Activated B cell treated with CpG ODN at 0.5 μM for 24 hours (primary cell): ENCODE data around the gene PCNX3. TPM values are rescaled to one million over a fixed set of nuclear protein-coding genes. Genes with fewer than 3 reads are reported as not detected.

Source experiments
- ATAC-seq: fragments of 200-7000 bp; cut with Tn5 transposase; one replicate; pipeline ENCODE4 v1.10.0; 2021; ENCODE audit warnings: low read depth, mild to moderate bottlenecking, moderate library complexity
- CTCF ChIA-PET: fragments of 350-600 bp; sonication (Branson Sonifier 250); formaldehyde crosslinking; loops from one replicate; lab custom pipeline; 2021; ENCODE audit warnings: antibody characterized with exemption; lab: Charles Lee
- POLR2A ChIA-PET: fragments of 350-600 bp; sonication (Branson Sonifier 250); formaldehyde crosslinking; loops from one replicate; lab custom pipeline; 2021; ENCODE audit warnings: antibody characterized with exemption; lab: Charles Lee
- DNase-seq: peaks from one replicate; pipeline ENCODE4 v3.0.0; 2022
- H3K27ac Mint-ChIP-seq: one replicate; pipeline ENCODE4 v1.8.0; 2020; ENCODE audit warnings: mixed read lengths
- H3K27me3 Mint-ChIP-seq: one replicate; pipeline ENCODE4 v1.8.0; 2021; ENCODE audit warnings: mixed read lengths
- H3K36me3 Mint-ChIP-seq: one replicate; pipeline ENCODE4 v1.8.0; 2021; ENCODE audit warnings: low read depth, mixed read lengths
- H3K4me1 Mint-ChIP-seq: one replicate; pipeline ENCODE4 v1.8.0; 2021; ENCODE audit warnings: mixed read lengths
- H3K4me3 Mint-ChIP-seq: one replicate; pipeline ENCODE4 v1.8.0; 2020; ENCODE audit warnings: mild to moderate bottlenecking, mixed read lengths
- H3K9me3 Mint-ChIP-seq: one replicate; pipeline ENCODE4 v1.8.0; 2020; ENCODE audit warnings: mixed read lengths
- CTCF ChIP-seq: fragments of 200-600 bp; IDR thresholded peaks from one replicate; pipeline ENCODE4 v1.8.0; 2022; ENCODE audit warnings: antibody characterized with exemption, mild to moderate bottlenecking
- intact Hi-C: fragments of 100-400 bp; cut with micrococcal nuclease; formaldehyde crosslinking; loops from one replicate; pipeline ENCODE4 v1.15.1; 2024
- total RNA-seq: library from RNA; stranded (reverse); gene quantifications from 2 replicates; pipeline ENCODE4 v1.2.3, GENCODE V29; 2022

Gene PCNX3
- 45.3 and 51.4 TPM in 2 replicates for total RNA-seq

GRCh38 chr11:65615229-65615949 is at the start of gene PCNX3:
Gene PCNX3 (plus strand): TSS chr11:65615776. CDS start chr11:65616312, 536 bp downstream.
- no peak for TF ChIP-seq CTCF
- H3K9me3 Mint-ChIP-seq, result no peaks in the 10 kb centered on the region

DNA sequence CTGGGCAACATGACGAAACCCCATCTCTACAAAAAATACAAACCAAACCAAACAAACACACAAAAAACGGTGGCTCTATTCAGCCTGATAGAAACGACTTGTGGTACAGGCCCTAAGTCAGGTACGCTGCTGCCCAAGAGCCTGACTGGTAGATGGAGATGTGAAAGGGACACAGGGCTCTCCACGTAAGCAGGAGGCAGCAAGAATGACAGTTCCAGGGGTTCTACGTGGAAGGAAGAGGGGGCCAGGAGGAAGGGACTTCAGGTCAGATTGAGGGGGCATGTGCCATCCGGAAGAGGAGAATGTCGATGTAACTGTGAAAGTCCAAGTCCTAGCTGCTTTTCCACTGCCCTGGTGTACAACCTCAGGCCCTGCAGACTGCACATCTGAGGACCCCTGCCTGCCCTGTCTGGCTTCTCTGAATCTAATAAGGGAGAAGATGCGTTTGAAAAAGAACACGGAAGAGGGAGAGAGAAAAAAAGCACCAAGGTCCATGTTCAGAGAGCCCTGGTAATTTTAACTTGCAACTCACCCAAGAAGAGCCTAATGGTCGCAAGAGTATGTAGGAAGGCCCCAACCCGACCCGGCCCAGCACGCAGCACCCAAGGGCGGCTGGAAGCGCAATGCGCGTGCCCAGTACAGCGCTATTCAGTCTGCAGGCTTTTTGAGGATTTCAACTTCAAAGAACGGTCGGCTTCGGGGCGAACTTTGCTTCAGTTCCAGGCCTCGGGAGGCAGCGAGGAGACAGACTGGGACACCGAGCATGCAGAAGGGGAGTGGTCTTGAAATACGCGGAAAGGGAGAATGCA is 46.2 kb upstream of the PCNX3 start:
- Mint-ChIP-seq H3K27me3 (no peaks in the 10 kb centered on the region), H3K36me3 (peaks cover 23% of the 10 kb centered on the region), H3K27ac (peak overlapping the region; percentile 99), H3K4me1 (peaks cover 76% of the 10 kb centered on the region), H3K4me3 (peak overlapping the region; percentile 99), H3K9me3 (no peaks in the 10 kb centered on the region)
- intact Hi-C loops, result no loop called here
- ATAC-seq, result peak; percentile 13
- no peak for TF ChIP-seq CTCF
- POLR2A ChIA-PET, result interaction anchor here (0.6 to 5.7 kb wide), 33 partner anchors 9 to 459 kb away, joined by 3 to 112 read pairs (median 5); partner anchors contain the start of genes CCDC85B, CFL1, DPF2 and MALAT1
- CTCF ChIA-PET, result interaction anchor here (1.0 to 5.1 kb wide), 5 partner anchors 18 to 290 kb away, joined by 4 to 67 read pairs (median 40); partner anchors contain the start of genes KCNK7 and MUS81
- no peak for DNase-seq

More at GRCh38 chr11:65615229-65615949, at the start of gene PCNX3:
- DNase-seq, result peak; percentile 96
- ATAC-seq, result peak; percentile 90
- intact Hi-C loops, result loop anchor here (1.0 to 5.0 kb wide), 12 partner anchors 25 to 732 kb away; partner anchors contain the start of genes B4GAT1, BANF1, BRMS1 and C11orf68
- H3K4me3 Mint-ChIP-seq, result peak within 1 kb of the TSS; percentile 97
- POLR2A ChIA-PET, result interaction anchor here (0.7 to 8.5 kb wide), 38 partner anchors 8 to 1228 kb away, joined by 3 to 108 read pairs (median 5); partner anchors contain the start of genes ARL2, BANF1, CCDC85B and CFL1
- no peaks in the 10 kb centered on the region for H3K27me3 Mint-ChIP-seq
- CTCF ChIA-PET, result interaction anchor here (0.9 to 2.9 kb wide), 9 partner anchors 21 to 245 kb away, joined by 3 to 14 read pairs (median 5); partner anchors contain the start of genes FAM89B, MUS81, RELA and SCYL1
- H3K36me3 Mint-ChIP-seq, result peaks cover 59% of the 10 kb centered on the region
- peaks cover 58% of the 10 kb centered on the region for H3K4me1 Mint-ChIP-seq
- peak within 1 kb of the TSS; percentile 96 for H3K27ac Mint-ChIP-seq

GRCh38 chr11:65569973-65570918 is 45.3 kb upstream of the PCNX3 start, which contains the start of gene ZNRD2:
Gene ZNRD2 (plus strand): TSS chr11:65570477. CDS start chr11:65570492, 15 bp downstream.
- peak within 1 kb of the TSS; percentile 99 for H3K4me3 Mint-ChIP-seq
- DNase-seq (peak; percentile 93), ATAC-seq (peak; percentile 68)
- H3K36me3 Mint-ChIP-seq, result peaks cover 25% of the 10 kb centered on the region
- H3K9me3 Mint-ChIP-seq, result no peaks in the 10 kb centered on the region
- H3K27ac Mint-ChIP-seq, result peak within 1 kb of the TSS; percentile 99
- ChIA-PET CTCF (interaction anchor here (0.5 to 5.1 kb wide), 9 partner anchors 11 to 709 kb away, joined by 3 to 67 read pairs (median 4); partner anchors contain the start of genes KCNK7, LTBP3 and MUS81), POLR2A (interaction anchor here (0.6 to 5.7 kb wide), 39 partner anchors 9 to 460 kb away, joined by 3 to 112 read pairs (median 5); partner anchors contain the start of genes CCDC85B, CFL1, DPF2 and FIBP)
- H3K4me1 Mint-ChIP-seq, result peaks cover 78% of the 10 kb centered on the region
- H3K27me3 Mint-ChIP-seq, result no peaks in the 10 kb centered on the region
- no peak for TF ChIP-seq CTCF
- intact Hi-C loops, result loop anchor here (1.0 to 5.0 kb wide), 9 partner anchors 12 to 543 kb away; partner anchors contain the start of genes CFL1, LTBP3, PCNX3 and SLC25A45

GRCh38 chr11:65571420-65571819 is 44.2 kb upstream of the PCNX3 start:
- Mint-ChIP-seq H3K27ac (peak overlapping the region; percentile 85), H3K4me1 (peaks cover 71% of the 10 kb centered on the region), H3K9me3 (no peaks in the 10 kb centered on the region), H3K27me3 (no peaks in the 10 kb centered on the region), H3K4me3 (peak overlapping the region; percentile 99), H3K36me3 (peaks cover 25% of the 10 kb centered on the region)
- ChIA-PET CTCF (interaction anchor here (1.1 to 5.1 kb wide), 7 partner anchors 18 to 155 kb away, joined by 3 to 67 read pairs (median 5); partner anchors contain the start of genes KCNK7, PCNX3 and SIPA1), POLR2A (interaction anchor here (0.7 to 5.7 kb wide), 14 partner anchors 11 to 439 kb away, joined by 3 to 112 read pairs (median 13); partner anchors contain the start of genes CCDC85B, LTBP3, MAP3K11 and PCNX3)
- no peak for DNase-seq
- no peak for ATAC-seq
- TF ChIP-seq CTCF, result no peak
- intact Hi-C loops, result loop anchor here (5.0 kb wide), 3 partner anchors 286 to 544 kb away; partner anchors contain the start of genes CFL1, SNX15 and SYVN1
